Peyer's patch (tissue), 4 donors: ENCODE data around the gene TRMT11.

Experiments
- CTCF ChIP-seq, 6 experiments: fragments of 450-650 bp in 4 of 6; fragments of 200-600 bp in 2 of 6; sonication (generic) in 1 of 6; IDR thresholded peaks; one replicate each; pipeline ENCODE4 v1.5.1; 2017 to 2019; ENCODE audit warnings: antibody characterized with exemption in 6 of 6, mild to moderate bottlenecking in 3 of 6, moderate library complexity in 1 of 6
- POLR2A ChIP-seq, 2 donors: fragments of 450-650 bp; IDR thresholded peaks; one replicate each; pipeline ENCODE4 v1.5.1; 2017; ENCODE audit warnings: antibody characterized with exemption in 2 of 2, mild to moderate bottlenecking in 2 of 2, moderate library complexity in 2 of 2

GRCh38 chr6:126076992-126077664 is 90.8 kb downstream of the TRMT11 start:
- TF ChIP-seq CTCF (IDR thresholded peaks at IDR 0.05) (no peak), POLR2A (IDR thresholded peaks at IDR 0.05) (no peak)
